ENCODE data around the gene LRRC34. TPM values are rescaled to one million over a fixed set of nuclear protein-coding genes. Genes with fewer than 3 reads are reported as not detected.

The LRRC34 gene
- total RNA-seq, 1 donor from 2014 or later, result 1.5 TPM

DNA sequence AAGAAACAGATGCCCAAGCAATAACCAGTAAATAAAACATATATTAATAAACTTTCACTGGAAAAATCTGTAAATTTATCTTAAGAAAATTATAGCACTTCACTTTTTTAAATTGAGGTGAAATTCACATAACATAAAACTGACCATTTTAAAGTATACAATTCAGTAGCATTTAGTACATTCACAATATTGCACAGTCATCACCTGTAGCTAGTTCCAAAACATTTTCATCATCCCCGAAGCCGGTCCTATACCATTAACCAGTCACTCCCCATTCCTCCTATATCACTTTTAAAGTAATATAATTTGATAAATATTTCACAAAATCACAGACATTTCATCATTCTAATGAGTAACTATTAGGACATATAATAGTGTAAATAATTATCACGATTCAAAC is 8.0 kb downstream of the LRRC34 start:
- Mint-ChIP-seq H3K4me3 (ENCODE audit: unreplicated experiment) (no peak overlapping the region), H3K9me3 (ENCODE audit: unreplicated experiment) (no peaks in the 10 kb centered on the region), H3K36me3 (ENCODE audit: unreplicated experiment) (peaks cover 2% of the 10 kb centered on the region), H3K27ac (ENCODE audit: unreplicated experiment) (no peak overlapping the region), H3K4me1 (ENCODE audit: unreplicated experiment) (no peaks in the 10 kb centered on the region), H3K27me3 (ENCODE audit: unreplicated experiment) (no peaks in the 10 kb centered on the region)
- no peak for DNase-seq (ENCODE audit: extremely low spot score, unreplicated experiment)
- TF ChIP-seq, protein P1, sequence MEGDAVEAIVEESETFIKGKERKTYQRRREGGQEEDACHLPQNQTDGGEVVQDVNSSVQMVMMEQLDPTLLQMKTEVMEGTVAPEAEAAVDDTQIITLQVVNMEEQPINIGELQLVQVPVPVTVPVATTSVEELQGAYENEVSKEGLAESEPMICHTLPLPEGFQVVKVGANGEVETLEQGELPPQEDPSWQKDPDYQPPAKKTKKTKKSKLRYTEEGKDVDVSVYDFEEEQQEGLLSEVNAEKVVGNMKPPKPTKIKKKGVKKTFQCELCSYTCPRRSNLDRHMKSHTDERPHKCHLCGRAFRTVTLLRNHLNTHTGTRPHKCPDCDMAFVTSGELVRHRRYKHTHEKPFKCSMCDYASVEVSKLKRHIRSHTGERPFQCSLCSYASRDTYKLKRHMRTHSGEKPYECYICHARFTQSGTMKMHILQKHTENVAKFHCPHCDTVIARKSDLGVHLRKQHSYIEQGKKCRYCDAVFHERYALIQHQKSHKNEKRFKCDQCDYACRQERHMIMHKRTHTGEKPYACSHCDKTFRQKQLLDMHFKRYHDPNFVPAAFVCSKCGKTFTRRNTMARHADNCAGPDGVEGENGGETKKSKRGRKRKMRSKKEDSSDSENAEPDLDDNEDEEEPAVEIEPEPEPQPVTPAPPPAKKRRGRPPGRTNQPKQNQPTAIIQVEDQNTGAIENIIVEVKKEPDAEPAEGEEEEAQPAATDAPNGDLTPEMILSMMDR (IDR thresholded peaks at IDR 0.05), result no peak

DNA sequence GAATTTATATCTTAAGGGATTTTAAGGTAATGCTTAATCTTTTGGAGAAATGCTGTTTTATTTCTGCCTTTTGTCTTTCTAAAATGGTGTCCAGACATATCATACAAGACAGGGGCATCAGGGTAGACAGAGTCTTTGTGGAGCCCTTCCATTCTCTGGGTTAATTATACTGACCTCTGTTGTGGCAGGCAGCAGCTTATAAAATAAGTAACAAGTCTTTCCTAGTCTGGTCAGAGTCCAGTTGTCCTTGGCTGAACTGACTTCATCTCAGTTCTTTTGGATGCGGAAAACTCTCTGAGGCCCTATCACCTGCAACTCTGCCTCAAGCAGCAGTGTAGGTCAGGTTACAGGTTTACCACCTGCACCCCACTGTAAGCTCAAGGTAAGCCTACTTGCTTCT is 20.3 kb downstream of the LRRC34 start:
- TF ChIP-seq, protein P1 (IDR thresholded peaks at IDR 0.05), result no peak
- Mint-ChIP-seq H3K27me3 (ENCODE audit: unreplicated experiment) (no peaks in the 10 kb centered on the region), H3K36me3 (ENCODE audit: unreplicated experiment) (peaks cover 30% of the 10 kb centered on the region), H3K27ac (ENCODE audit: unreplicated experiment) (no peak overlapping the region), H3K4me1 (ENCODE audit: unreplicated experiment) (no peaks in the 10 kb centered on the region), H3K4me3 (ENCODE audit: unreplicated experiment) (no peak overlapping the region), H3K9me3 (ENCODE audit: unreplicated experiment) (no peaks in the 10 kb centered on the region)
- no peak for DNase-seq (ENCODE audit: extremely low spot score, unreplicated experiment)

DNA sequence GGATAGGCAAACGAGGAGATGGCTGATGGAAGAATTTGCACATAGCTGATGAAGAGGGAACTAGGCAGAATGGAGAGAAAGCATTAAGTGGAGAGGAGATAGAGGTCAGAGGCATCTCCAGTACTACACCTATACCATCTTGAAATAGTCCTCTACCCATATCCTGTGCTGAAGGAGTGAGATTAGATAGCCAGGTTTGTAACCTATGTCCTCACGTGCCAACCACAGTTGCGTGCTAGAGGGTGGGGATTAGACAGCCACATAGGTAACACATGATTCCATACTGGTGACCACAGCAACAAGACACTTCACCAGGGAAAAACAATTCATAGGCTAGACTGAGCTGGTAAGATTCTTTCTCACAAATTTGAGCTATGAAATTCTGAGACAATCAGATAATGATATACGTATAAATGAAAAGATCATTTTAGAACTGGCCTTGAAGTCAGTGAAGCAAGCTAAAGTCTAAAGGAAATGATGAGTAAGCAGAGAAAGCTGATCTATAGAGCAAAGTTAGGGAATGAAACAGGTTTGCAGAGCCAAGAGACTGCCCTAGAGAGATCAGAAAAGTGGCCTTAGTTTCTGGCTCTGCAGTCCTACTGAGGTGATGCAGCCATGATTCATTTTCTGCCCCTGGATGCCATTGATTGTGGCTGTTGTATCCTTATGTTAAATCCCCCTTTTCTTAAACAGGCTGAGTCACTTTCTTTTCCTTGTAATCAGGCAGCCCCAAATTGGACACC is 21.8 kb downstream of the LRRC34 start:
- TF ChIP-seq, protein P1 (IDR thresholded peaks at IDR 0.05), result no peak
- Mint-ChIP-seq H3K4me3 (ENCODE audit: unreplicated experiment) (no peak overlapping the region), H3K9me3 (ENCODE audit: unreplicated experiment) (no peaks in the 10 kb centered on the region), H3K27ac (ENCODE audit: unreplicated experiment) (no peak overlapping the region), H3K4me1 (ENCODE audit: unreplicated experiment) (no peaks in the 10 kb centered on the region), H3K27me3 (ENCODE audit: unreplicated experiment) (no peaks in the 10 kb centered on the region), H3K36me3 (ENCODE audit: unreplicated experiment) (peaks cover 39% of the 10 kb centered on the region)
- DNase-seq (ENCODE audit: extremely low spot score, unreplicated experiment), result no peak

DNA sequence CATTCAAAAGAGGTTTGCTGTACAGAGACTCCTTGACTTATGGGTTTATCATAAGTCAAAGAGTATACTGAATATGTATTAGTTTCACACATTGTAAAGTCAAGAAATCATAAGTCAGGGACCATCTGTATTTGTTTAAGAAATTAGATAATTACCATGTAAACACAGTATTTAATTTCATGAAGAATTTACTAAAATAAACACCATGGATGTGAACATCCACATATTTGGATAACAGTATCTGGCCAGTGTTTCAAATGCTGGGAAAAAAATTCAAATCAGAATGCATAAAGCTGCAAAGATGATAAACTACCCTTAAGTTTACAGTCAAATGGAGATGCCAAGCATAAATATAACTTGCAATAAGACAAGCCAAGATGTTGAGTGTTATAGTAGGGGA is 22.5 kb downstream of the LRRC34 start:
- H3K36me3 Mint-ChIP-seq (ENCODE audit: unreplicated experiment), result peaks cover 44% of the 10 kb centered on the region
- TF ChIP-seq, protein P1 (IDR thresholded peaks at IDR 0.05), result no peak
- DNase-seq (ENCODE audit: extremely low spot score, unreplicated experiment), result no peak
- H3K27me3 Mint-ChIP-seq (ENCODE audit: unreplicated experiment), result no peaks in the 10 kb centered on the region
- H3K4me1 Mint-ChIP-seq (ENCODE audit: unreplicated experiment), result no peaks in the 10 kb centered on the region
- H3K27ac Mint-ChIP-seq (ENCODE audit: unreplicated experiment), result no peak overlapping the region
- H3K9me3 Mint-ChIP-seq (ENCODE audit: unreplicated experiment), result no peaks in the 10 kb centered on the region
- no peak overlapping the region for H3K4me3 Mint-ChIP-seq (ENCODE audit: unreplicated experiment)

DNA sequence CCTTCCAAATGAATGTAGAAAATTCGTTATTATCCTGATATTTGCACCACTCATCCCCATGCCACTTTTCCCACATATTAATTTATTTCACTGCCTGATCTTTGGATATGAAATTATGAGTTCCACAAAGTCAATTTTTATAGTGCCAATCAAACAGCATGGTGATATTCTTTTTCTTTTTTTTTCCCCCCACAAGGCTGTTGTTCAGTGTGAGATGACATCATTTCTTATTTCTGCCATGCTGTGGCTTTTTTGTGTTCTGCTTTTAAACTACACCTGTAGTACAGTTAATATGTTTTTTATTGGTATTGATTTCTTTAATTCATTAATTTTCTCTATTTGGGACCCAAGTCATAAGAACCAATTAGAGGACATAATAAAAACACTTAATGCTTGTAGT is 24.9 kb downstream of the LRRC34 start:
- Mint-ChIP-seq H3K36me3 (ENCODE audit: unreplicated experiment) (peaks cover 47% of the 10 kb centered on the region), H3K4me3 (ENCODE audit: unreplicated experiment) (no peak overlapping the region), H3K27me3 (ENCODE audit: unreplicated experiment) (no peaks in the 10 kb centered on the region), H3K4me1 (ENCODE audit: unreplicated experiment) (no peaks in the 10 kb centered on the region), H3K27ac (ENCODE audit: unreplicated experiment) (no peak overlapping the region), H3K9me3 (ENCODE audit: unreplicated experiment) (no peaks in the 10 kb centered on the region)
- DNase-seq (ENCODE audit: extremely low spot score, unreplicated experiment), result no peak
- TF ChIP-seq, protein P1 (IDR thresholded peaks at IDR 0.05), result no peak
